Stimulated activated CD8-positive, alpha-beta memory T cell treated with anti-CD3 and anti-CD28 coated beads, Interleukin-15, amount 100 ng/mL, for 1 hour (primary cell): ENCODE results near the gene TUBGCP2.

ENCODE experiments used
- DNase-seq: peaks from one replicate; pipeline ENCODE4 v3.0.0-alpha.2; 2020; ENCODE audit warnings: low read depth

Gene TUBGCP2

GRCh38 chr10:133341983-133342382, 33.3 kb upstream of the TUBGCP2 start:
- no peak for DNase-seq

DNA sequence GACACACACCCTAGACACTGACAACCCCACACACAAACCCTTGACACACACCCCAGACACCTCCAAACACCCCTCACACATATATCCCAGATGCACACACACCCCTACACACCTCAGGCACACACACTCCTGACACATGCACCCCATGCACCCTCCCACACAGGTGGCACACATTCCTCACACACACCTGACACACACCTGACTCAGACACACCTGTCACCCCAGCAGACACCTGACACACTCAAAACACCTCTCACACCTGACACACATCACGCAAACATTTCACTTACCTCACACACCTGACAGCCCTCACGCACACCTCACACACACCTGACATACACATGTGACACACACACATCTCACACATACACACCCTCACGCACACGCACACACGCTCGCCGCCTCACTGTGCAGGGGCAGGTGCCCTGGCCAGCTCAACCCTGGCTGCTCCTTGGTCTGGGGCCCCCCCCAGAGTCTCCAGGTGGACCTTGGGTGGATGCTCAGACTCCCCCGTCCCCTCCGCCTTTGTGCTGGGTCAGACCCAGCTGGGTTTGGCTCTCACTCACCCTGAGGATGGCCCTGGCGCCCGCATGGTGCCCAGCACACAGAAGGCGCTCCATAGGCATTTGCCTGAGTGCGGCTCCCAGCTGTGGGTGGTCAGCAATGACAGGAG, 31.2 kb upstream of the TUBGCP2 start:
- DNase-seq: no peak

DNA sequence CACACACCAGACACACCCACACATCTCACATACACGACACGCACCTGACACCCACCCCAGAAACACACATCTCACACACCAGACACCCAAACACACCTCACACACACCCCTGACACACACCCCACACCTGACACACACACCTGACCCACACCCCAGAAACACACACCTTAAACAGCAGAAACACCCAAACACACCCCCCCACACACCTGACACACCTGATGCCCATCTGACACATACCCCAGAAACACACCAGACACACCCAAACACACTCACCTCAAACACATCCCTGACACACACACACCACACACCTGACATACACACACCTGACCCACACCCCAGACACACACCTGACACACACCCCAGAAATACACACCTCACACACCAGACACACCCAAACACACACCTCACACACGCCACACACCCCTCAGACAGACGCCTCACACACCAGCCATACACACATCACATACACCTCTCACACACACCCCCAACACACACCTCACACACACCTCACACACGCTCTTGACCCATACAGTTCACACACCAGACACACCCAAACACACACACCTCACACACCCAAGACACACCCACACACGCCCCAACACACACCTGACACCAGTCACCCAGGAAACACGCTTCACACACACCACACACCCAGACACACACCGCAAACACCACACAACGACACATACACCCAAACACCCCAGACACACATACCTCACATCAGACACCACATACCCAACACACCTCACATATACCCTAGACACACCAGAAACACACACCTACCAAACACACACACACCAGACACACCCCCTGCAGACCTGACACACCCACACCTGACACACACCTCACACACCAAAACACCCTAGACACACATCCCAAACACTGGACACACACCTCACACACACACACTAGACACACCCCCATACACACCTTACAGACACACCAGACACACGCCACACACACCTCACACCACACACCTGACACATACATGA, 29.7 kb upstream of the TUBGCP2 start:
- DNase-seq: no peak

DNA sequence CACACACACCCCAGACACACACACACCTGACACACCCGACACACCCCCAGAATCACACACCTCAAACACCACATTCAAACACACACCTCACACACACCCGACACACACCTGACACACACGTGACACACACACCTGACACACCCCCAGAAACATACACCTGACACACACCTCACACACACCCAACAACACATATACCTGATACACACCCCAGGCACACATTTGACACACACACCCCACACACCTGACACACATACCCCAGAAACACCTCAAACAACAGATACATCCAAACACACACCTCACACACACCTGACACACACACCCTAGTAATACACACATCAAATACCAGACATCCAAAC, 28.7 kb upstream of the TUBGCP2 start:
- DNase-seq: no peak

DNA sequence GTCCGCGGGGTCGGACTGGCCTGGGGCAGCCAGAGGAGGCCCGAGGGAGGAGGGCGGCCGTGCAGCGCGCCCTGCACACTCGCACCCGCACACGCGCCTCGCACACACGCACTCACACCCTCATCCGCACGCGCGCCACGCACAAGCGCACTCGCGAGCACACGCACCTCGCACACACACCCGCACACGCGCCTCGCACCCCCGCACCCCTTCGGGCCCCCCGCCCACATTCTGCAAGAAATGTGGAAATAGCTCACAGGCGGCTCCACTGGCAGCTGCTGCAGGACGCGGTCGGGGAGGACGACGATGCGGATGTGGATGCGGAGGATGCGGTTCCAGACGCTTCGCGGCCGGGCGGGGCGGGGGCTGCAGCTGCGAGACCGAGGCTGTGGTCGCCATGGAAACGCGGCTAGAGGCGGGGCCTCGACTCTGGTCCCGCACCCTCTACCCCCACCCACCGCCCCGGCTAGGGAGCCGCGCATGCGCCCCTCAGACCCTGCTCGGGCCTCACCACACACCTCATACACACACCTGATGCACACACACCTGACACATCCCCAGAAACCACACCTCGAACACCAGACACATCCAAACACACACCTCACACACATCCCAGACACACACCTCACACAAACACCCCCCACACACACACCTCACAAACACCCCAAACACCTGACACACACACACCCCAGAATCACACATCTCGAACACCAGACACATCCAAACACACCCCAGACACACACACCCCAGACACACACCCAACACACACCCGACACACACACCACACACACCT, 28.1 kb upstream of the TUBGCP2 start, which contains the start of gene CALY:
CALY (minus strand) TSS at position 320 of the 793 bp plus-strand sequence. CDS start 7,907 bp downstream, outside the sequence.
- peak; percentile 48 for DNase-seq

GRCh38 chr10:133336118-133336576, 27.5 kb upstream of the TUBGCP2 start:
- DNase-seq: no peak

DNA sequence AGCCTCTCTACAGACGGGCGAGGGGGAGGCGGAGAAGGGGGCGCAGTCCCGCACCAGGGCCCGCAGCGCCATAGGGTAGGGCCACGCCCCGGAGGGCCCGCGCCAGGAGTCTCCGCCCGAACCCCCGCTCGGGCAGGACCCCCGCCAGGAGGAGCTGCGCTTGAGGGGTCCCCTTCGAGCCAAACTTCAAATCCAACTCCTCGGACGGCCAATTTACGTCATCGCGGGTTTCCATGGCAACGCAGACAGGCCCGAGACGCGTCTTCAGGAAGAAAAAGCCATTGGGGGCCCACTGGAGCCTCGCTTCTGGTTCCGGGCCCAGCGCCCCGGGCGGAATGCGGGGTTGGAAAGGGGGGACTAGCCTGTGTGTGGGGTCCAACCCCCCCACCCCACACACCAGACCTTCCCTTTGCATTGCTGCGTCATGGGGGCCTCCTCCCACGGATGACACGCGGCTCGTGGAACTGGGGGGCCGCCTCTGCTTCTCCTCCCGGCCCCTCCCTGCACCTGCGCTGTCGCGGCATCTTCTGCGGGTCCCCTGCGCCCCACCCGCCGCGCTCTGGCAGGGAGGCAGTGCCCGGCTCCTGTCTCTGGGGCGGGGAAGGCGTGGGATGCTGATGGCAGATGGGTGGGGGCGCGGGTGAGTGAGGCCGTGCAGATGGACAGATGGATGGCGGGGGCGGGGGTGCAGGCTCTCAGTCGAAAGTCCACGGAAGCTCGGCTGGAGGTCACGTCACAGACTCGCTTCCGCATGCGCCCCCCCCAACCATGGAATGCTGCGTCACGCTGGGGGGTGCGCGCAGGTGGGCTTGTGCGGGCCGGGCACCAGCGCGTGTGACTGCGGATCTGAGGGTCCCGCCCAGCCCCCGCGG, 26.8 kb upstream of the TUBGCP2 start:
- peak; percentile 71 for DNase-seq

DNA sequence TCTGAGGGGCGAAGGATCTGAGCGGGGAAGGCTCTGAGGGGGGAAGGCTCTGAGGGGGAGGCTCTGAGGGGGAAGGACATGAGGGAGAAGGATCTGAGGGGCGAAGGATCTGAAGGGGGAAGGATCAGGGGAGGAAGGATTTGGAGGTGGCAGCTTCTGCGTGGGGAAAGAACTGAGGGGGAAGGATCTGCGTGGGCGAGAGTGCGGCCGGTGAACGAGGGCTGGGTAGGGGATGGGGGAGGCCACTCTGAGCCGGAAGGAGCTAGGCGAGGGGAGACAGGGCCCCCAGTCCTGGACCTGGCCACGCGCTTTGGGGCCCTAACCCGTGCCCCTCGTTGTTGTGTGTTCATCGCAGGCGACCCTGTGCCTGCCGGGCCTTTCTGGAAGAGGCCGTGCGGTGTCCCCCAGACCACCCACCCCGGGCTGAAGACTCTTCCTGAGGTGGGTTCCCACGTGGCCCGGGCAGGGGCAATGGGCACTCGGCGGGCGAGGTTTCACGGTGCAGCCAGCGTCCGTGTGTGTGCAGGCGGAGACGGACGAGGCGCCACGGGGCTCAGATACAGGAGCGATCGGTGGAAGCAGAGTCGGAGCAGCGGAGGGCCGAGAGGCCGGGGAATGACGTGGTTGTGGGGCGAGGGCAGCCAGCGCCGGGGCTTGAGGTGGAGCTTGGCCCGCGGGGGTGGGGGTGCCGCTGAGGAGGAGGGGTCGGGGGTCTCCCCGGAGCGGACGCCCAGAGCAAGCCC, 26.0 kb upstream of the TUBGCP2 start:
- DNase-seq: no peak

- DNase-seq: no peak
Measured at GRCh38 chr10:133332936-133333699, 24.4 kb upstream of the TUBGCP2 start.

GRCh38 chr10:133329491-133330202, 21.0 kb upstream of the TUBGCP2 start:
- DNase-seq: peak; percentile 79

GRCh38 chr10:133328358-133329343, 20.0 kb upstream of the TUBGCP2 start:
- no peak for DNase-seq

DNA sequence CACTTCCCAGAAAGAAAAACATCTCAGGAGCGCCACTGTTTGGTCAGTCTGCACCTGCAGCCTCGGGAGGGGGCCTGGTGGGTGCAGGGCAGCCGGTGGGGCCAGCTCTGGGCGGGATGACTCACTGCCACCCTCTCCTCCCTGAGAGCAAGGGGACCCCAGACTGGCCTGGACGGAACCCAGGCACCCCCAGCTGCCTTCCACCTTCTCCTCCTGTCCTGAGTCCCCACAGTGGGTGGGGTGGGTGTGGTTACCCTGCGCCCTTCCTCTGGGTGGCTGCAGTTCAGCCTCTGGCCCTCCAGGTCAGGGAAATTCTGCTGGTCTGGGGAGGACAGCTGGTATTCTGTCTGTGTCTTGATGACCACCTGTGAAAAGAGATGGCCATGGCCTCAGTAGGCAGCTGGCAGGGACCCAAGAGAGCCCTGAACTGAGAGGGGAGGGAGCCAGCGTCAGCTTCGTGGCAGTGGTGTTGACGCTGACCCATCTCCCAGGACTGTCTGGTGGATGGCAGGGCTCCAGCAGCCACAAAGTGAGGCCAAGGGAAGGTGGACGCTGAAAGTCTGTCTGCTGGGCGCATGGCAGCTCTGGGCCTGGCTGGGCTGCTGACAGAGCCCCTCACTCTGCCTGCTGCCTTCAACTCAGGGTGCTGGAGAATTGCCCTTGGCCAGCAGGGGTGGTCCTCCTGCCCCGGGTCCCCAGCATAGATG, 19.1 kb upstream of the TUBGCP2 start:
- no peak for DNase-seq

DNA sequence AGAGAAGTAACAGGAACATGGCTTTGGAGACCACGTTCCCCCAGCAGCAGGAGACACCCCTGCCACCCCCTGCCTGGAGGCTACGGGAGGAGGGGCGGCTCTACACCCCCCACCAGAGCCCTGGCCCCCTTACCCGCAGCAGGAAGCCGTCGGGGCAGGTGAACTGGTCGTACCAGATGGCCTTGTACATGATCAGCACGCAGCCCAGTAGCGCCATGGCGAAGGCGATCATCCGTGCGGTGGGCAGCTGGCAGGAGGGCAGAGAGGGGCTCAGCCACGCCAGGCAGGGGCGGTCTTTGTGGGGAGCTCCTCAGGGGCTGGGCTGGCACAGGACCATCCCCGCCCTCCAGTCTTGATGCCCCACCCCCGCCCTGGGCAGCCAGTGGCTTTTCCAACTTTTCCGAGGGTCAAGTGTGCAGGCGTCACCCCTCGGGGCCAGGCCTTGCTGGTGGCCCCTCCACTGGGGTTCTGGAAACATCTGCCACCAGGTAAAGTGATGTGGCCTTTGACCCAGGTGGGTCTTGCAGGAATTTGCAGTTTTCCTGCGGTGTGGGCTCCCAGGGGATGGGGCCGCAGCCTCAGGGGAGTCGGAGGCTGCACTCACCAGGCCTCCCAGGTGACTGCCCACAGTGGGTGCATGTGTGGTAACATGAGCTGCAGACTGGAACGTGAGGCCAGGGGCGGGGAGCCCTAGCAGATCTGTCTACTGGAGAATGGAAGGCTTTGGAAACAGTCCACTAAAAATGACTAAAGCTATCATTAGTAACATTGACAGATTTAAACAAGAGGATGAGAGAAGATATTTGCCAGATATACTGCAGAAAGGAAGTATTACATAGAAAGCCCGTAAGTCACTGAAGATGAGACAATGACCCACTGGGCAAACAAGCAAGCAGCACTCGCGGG, 18.3 kb upstream of the TUBGCP2 start:
- DNase-seq: no peak

DNA sequence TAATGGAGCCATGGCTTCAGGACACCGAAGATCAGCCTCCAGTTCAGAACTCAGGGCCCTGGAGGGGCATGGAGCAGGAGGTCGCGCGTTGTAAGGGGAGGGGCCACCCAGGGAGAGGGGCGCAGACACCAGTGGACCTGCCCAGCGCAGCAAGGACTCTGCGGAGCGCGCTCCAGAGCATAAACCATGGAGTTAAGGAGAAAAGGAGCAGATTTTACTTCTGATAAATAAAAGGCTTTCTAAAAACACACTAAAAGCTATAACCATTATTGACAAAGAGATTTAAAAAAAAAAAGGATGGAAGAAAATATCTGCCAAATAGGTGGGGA, 17.5 kb upstream of the TUBGCP2 start:
- no peak for DNase-seq

- no peak for DNase-seq
Measured at GRCh38 chr10:133325440-133326222, 17.0 kb upstream of the TUBGCP2 start.
